Suppressor macrophage (primary cell): Measurements from ENCODE around the gene PPIP5K1.
"Not testable (repeated sequence)": the region's sequence is repeated elsewhere in the genome, so short reads cannot be mapped to it uniquely, and the experiment has no call there.

Source experiments
- DNase-seq, 4 experiments: peaks; one replicate each; pipeline ENCODE4 v3.0.0-alpha.2; 2020 to 2022

Gene PPIP5K1

GRCh38 chr15:43544266-43544665 is 45.7 kb downstream of the PPIP5K1 start:
- DNase-seq: no peak

- peak in 2 of 4 experiments; percentile 8 to 16 for DNase-seq
Measured at GRCh38 chr15:43541785-43542184, 48.2 kb downstream of the PPIP5K1 start.

GRCh38 chr15:43538091-43538490 is 51.9 kb downstream of the PPIP5K1 start:
- no peak for DNase-seq

GRCh38 chr15:43534897-43535296 is 55.1 kb downstream of the PPIP5K1 start:
- no peak for DNase-seq

GRCh38 chr15:43532826-43533225 is 57.2 kb downstream of the PPIP5K1 start:
- not testable (repeated sequence) for DNase-seq

GRCh38 chr15:43531018-43531670 is 58.9 kb downstream of the PPIP5K1 start:
- DNase-seq: no peak

- DNase-seq: no peak
Measured at GRCh38 chr15:43529587-43530345, 60.2 kb downstream of the PPIP5K1 start.

- DNase-seq: no peak
Measured at GRCh38 chr15:43529141-43529540, 60.9 kb downstream of the PPIP5K1 start.

- DNase-seq: no peak
Measured at GRCh38 chr15:43528542-43529007, 61.4 kb downstream of the PPIP5K1 start.

- no peak for DNase-seq
Measured at GRCh38 chr15:43527802-43528541, 62.0 kb downstream of the PPIP5K1 start.

- DNase-seq: no peak
Measured at GRCh38 chr15:43527016-43527801, 62.8 kb downstream of the PPIP5K1 start.

GRCh38 chr15:43526261-43526930 is 63.6 kb downstream of the PPIP5K1 start:
- DNase-seq: no peak

- DNase-seq: no peak
Measured at GRCh38 chr15:43525131-43525530, 64.9 kb downstream of the PPIP5K1 start.

- no peak for DNase-seq
Measured at GRCh38 chr15:43524254-43524845, 65.7 kb downstream of the PPIP5K1 start.

- DNase-seq: no peak
Measured at GRCh38 chr15:43523646-43524045, 66.4 kb downstream of the PPIP5K1 start.

GRCh38 chr15:43522247-43522646 is 67.8 kb downstream of the PPIP5K1 start:
- no peak for DNase-seq

GRCh38 chr15:43521419-43521818 is 68.6 kb downstream of the PPIP5K1 start:
- no peak for DNase-seq

GRCh38 chr15:43520138-43520537 is 69.9 kb downstream of the PPIP5K1 start:
- DNase-seq: no peak

GRCh38 chr15:43519196-43519595 is 70.8 kb downstream of the PPIP5K1 start:
- DNase-seq: peak; percentile 12 to 46 (median 32)

GRCh38 chr15:43518197-43518761 is 71.7 kb downstream of the PPIP5K1 start:
- DNase-seq: no peak
